Activated naive CD4-positive, alpha-beta T cell treated with anti-CD3 and anti-CD28 coated beads, Interleukin-2, amount 10 ng/mL, durations not matched to agents 7 days and 5 days (primary cell): ENCODE data around the gene NPTX1.
A peak's percentile ranks its signal among the peaks of the same experiment; 100 is the strongest.

ENCODE experiments used
- CTCF ChIA-PET: fragments of 350-600 bp; sonication (Branson Sonifier 250); formaldehyde crosslinking; loops from one replicate; lab custom pipeline; 2021; ENCODE audit warnings: antibody characterized with exemption; lab: Charles Lee
- DNase-seq: peaks from one replicate; pipeline ENCODE4 v3.0.0-alpha.2; 2020
- H3K27ac Mint-ChIP-seq: one replicate; pipeline ENCODE4 v1.8.0; 2021; ENCODE audit warnings: mild to moderate bottlenecking, moderate library complexity, mixed read lengths
- H3K27me3 Mint-ChIP-seq: one replicate; pipeline ENCODE4 v1.8.0; 2021; ENCODE audit warnings: mild to moderate bottlenecking, mixed read lengths
- H3K36me3 Mint-ChIP-seq: one replicate; pipeline ENCODE4 v1.8.0; 2021; ENCODE audit warnings: mixed read lengths
- H3K4me1 Mint-ChIP-seq: one replicate; pipeline ENCODE4 v1.8.0; 2021; ENCODE audit warnings: mixed read lengths
- H3K4me3 Mint-ChIP-seq: one replicate; pipeline ENCODE4 v1.8.0; 2021; ENCODE audit warnings: mild to moderate bottlenecking, moderate library complexity, mixed read lengths
- H3K9me3 Mint-ChIP-seq: one replicate; pipeline ENCODE4 v1.8.0; 2021; ENCODE audit warnings: mixed read lengths

Gene NPTX1

GRCh38 chr17:80423536-80424225 is 52.7 kb downstream of the NPTX1 start:
- H3K36me3 Mint-ChIP-seq: peaks cover 3% of the 10 kb centered on the region
- H3K9me3 Mint-ChIP-seq: no peaks in the 10 kb centered on the region
- H3K27ac Mint-ChIP-seq: peak overlapping the region; percentile 45
- H3K27me3 Mint-ChIP-seq: peaks cover 21% of the 10 kb centered on the region
- peaks cover 21% of the 10 kb centered on the region for H3K4me1 Mint-ChIP-seq
- H3K4me3 Mint-ChIP-seq: no peak overlapping the region
- CTCF ChIA-PET: interaction anchor here (1.1 to 2.0 kb wide), 3 partner anchors 17 to 476 kb away, joined by 3 to 5 read pairs (median 3); no protein-coding TSS in a partner anchor
- no peak for DNase-seq

- peaks cover 21% of the 10 kb centered on the region for H3K4me1 Mint-ChIP-seq
- no peak overlapping the region for H3K4me3 Mint-ChIP-seq
- no peak for DNase-seq
- peaks cover 21% of the 10 kb centered on the region for H3K27me3 Mint-ChIP-seq
- CTCF ChIA-PET: interaction anchor here (1.3 to 2.0 kb wide), 2 partner anchors 155 to 477 kb away, joined by 3 to 5 read pairs; no protein-coding TSS in a partner anchor
- peaks cover 3% of the 10 kb centered on the region for H3K36me3 Mint-ChIP-seq
- H3K9me3 Mint-ChIP-seq: no peaks in the 10 kb centered on the region
- H3K27ac Mint-ChIP-seq: no peak overlapping the region
Observed at GRCh38 chr17:80422981-80423380, 53.4 kb downstream of the NPTX1 start.

- no peak for DNase-seq
- Mint-ChIP-seq H3K36me3 (peaks cover 4% of the 10 kb centered on the region), H3K4me1 (peaks cover 24% of the 10 kb centered on the region), H3K9me3 (no peaks in the 10 kb centered on the region), H3K27ac (no peak overlapping the region), H3K4me3 (no peak overlapping the region), H3K27me3 (peaks cover 21% of the 10 kb centered on the region)
- CTCF ChIA-PET: no interaction called here
Observed at GRCh38 chr17:80422276-80422675, 54.1 kb downstream of the NPTX1 start.

- Mint-ChIP-seq H3K27ac (no peak overlapping the region), H3K4me3 (no peak overlapping the region), H3K4me1 (peaks cover 27% of the 10 kb centered on the region), H3K36me3 (peaks cover 4% of the 10 kb centered on the region), H3K9me3 (no peaks in the 10 kb centered on the region), H3K27me3 (peaks cover 15% of the 10 kb centered on the region)
- DNase-seq: no peak
- CTCF ChIA-PET: no interaction called here
Observed at GRCh38 chr17:80421381-80422090, 54.9 kb downstream of the NPTX1 start.

- peaks cover 28% of the 10 kb centered on the region for H3K4me1 Mint-ChIP-seq
- H3K4me3 Mint-ChIP-seq: no peak overlapping the region
- peaks cover 15% of the 10 kb centered on the region for H3K27me3 Mint-ChIP-seq
- H3K9me3 Mint-ChIP-seq: no peaks in the 10 kb centered on the region
- peaks cover 6% of the 10 kb centered on the region for H3K36me3 Mint-ChIP-seq
- H3K27ac Mint-ChIP-seq: peak overlapping the region; percentile 54
- CTCF ChIA-PET: no interaction called here
- no peak for DNase-seq
Observed at GRCh38 chr17:80419255-80419654, 57.2 kb downstream of the NPTX1 start.

- Mint-ChIP-seq H3K9me3 (no peaks in the 10 kb centered on the region), H3K4me3 (no peak overlapping the region), H3K4me1 (peaks cover 24% of the 10 kb centered on the region), H3K27me3 (peaks cover 21% of the 10 kb centered on the region), H3K36me3 (peaks cover 6% of the 10 kb centered on the region), H3K27ac (no peak overlapping the region)
- DNase-seq: no peak
- CTCF ChIA-PET: no interaction called here
Observed at GRCh38 chr17:80418589-80418988, 57.8 kb downstream of the NPTX1 start.
